ENCODE measurements around the gene SAMD4B. TPM values are rescaled to one million over a fixed set of nuclear protein-coding genes. Genes with fewer than 3 reads are reported as not detected.
"Not testable (repeated sequence)": the region's sequence is repeated elsewhere in the genome, so short reads cannot be mapped to it uniquely, and the experiment has no call there.

Gene SAMD4B
- total RNA-seq, 1 experiment from 2014 or later: 135 TPM

DNA sequence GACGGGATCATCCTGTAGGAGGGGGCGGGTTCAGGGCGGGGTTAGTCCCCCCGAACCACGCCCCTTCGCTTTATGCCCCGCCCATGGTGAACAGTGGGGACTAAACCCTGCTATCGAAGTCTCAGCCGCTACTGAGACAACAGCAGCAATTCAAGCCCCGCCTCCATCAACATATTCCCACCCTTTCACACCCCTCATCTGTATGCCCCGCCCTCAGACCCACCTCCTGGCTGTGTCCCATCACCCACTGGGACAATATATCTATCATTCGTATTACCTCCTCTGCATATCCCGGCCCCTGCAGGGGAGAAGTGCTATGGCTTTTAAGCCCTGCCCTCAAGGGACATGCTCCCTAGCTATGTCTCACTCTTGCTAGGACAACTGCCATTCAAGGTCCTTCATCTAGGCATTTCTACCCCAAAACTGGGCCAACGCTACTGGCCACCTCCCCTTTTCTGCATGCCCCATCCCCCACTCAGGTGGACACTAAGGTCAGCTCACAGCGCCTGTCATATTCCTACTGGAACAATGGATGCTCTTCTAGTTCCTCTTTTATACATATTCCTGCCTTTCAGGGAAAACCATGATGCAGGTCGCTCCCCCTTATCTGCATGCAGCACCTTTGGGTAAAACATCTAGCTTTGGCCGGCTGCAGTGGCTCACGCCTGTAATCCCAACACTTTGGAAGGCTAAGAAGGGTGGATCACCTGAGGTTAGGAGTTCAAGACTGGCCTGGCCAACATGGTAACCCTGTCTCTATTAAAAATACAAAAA is 33.5 kb upstream of the SAMD4B start:
- Mint-ChIP-seq H3K27ac (no peak overlapping the region; a peak in 1 of 7 replicates), H3K4me3 (peak overlapping the region; percentile 66 to 79)

GRCh38 chr19:39309305-39309670 is 32.9 kb upstream of the SAMD4B start:
- H2BK5ac ChIP-seq (ENCODE audit: insufficient read length, low read length); H3T11ph ChIP-seq (ENCODE audit: low read length); H4K8ac ChIP-seq (replicated peaks; ENCODE audit: insufficient read length, low read depth, low read length); H3K9me3 Mint-ChIP-seq; H2BK120ac ChIP-seq (ENCODE audit: low read depth, low read length, poor library complexity, severe bottlenecking); H2BK20ac ChIP-seq (ENCODE audit: low read depth, low read length, poor library complexity, severe bottlenecking); H2AFZ ChIP-seq (ENCODE audit: low read length); H2AK5ac ChIP-seq (ENCODE audit: insufficient read length, low read length); H3K4me3 Mint-ChIP-seq; H3K79me1 ChIP-seq (ENCODE audit: insufficient read depth, low read depth, low read length, poor library complexity, severe bottlenecking); H3K4me2 ChIP-seq (ENCODE audit: insufficient read depth, insufficient read length, low read length); H3K9ac ChIP-seq (ENCODE audit: extremely low read depth, insufficient read length, low read length); H3K4me1 ChIP-seq (ENCODE audit: insufficient read depth, low read length); H3K56ac ChIP-seq (ENCODE audit: insufficient read length, low read depth, low read length); H2BK15ac ChIP-seq (ENCODE audit: low read depth, low read length); H3K27me3 ChIP-seq (ENCODE audit: insufficient read depth, low read length); H3K27ac Mint-ChIP-seq; H4K20me1 ChIP-seq (ENCODE audit: control insufficient read depth, insufficient read depth, insufficient read length); H4K5ac ChIP-seq (ENCODE audit: insufficient read length, low read depth, low read length); DNase-seq; H3K23ac ChIP-seq (ENCODE audit: insufficient read length, low read depth, low read length); H3K14ac ChIP-seq (ENCODE audit: insufficient read depth, low read length); H3K18ac ChIP-seq (ENCODE audit: insufficient read length, low read depth, low read length); H2BK12ac ChIP-seq (ENCODE audit: insufficient read length, low read depth, low read length); H3K9me3 ChIP-seq (ENCODE audit: control insufficient read depth, low read depth, low read length); H3K4ac ChIP-seq (ENCODE audit: low read depth, low read length); H3K27ac ChIP-seq (ENCODE audit: insufficient read length, low read depth, low read length); H3K79me2 ChIP-seq (ENCODE audit: insufficient read depth, low read length); H4K91ac ChIP-seq (ENCODE audit: insufficient read length, low read depth, low read length): not testable (repeated sequence)
- WGBS (ENCODE audit: extremely low coverage, insufficient read length, low lambda C conversion rate): no CpG with 5 or more reads among the region's 7 CpGs
- H3K23me2 ChIP-seq (ENCODE audit: insufficient read length, low read depth, low read length, poor library complexity, severe bottlenecking): peaks cover 16% of the 10 kb centered on the region
- peaks cover 7 to 23% (median 7%) of the 10 kb centered on the region in 3 experiments; a peak in 6 of 7 replicates for H3K36me3 Mint-ChIP-seq (ENCODE audit: insufficient read depth in 1 of 3, low read depth in 3 of 3)
- peaks cover 45% of the 10 kb centered on the region for H3K27me3 Mint-ChIP-seq (ENCODE audit: low read depth)
- peaks cover 22 to 54% of the 10 kb centered on the region in 2 experiments for H3K4me1 Mint-ChIP-seq

More for the DNA sequence above, 33.5 kb upstream of the SAMD4B start:
- no peak overlapping the region for H3T11ph ChIP-seq (ENCODE audit: low read length)
- peaks cover 7 to 22% (median 7%) of the 10 kb centered on the region in 3 experiments; a peak in 6 of 7 replicates for H3K36me3 Mint-ChIP-seq (ENCODE audit: insufficient read depth in 1 of 3, low read depth in 3 of 3)
- H3K4ac ChIP-seq (ENCODE audit: low read depth, low read length): no peak overlapping the region
- DNase-seq: peak; percentile 96
- H3K9me3 ChIP-seq (ENCODE audit: control insufficient read depth, low read depth, low read length): no peaks in the 10 kb centered on the region
- no peak overlapping the region for H3K18ac ChIP-seq (ENCODE audit: insufficient read length, low read depth, low read length)
- no peak overlapping the region for H2BK15ac ChIP-seq (ENCODE audit: low read depth, low read length)
- H4K8ac ChIP-seq (replicated peaks; ENCODE audit: insufficient read length, low read depth, low read length): no peak overlapping the region
- no peak overlapping the region for H3K27ac ChIP-seq (ENCODE audit: insufficient read length, low read depth, low read length)
- H3K56ac ChIP-seq (ENCODE audit: insufficient read length, low read depth, low read length): no peak overlapping the region
- no peak overlapping the region for H4K91ac ChIP-seq (ENCODE audit: insufficient read length, low read depth, low read length)
- H3K23me2 ChIP-seq (ENCODE audit: insufficient read length, low read depth, low read length, poor library complexity, severe bottlenecking): peaks cover 16% of the 10 kb centered on the region
- H2BK20ac ChIP-seq (ENCODE audit: low read depth, low read length, poor library complexity, severe bottlenecking): no peak overlapping the region
- peaks cover 50% of the 10 kb centered on the region for H3K27me3 Mint-ChIP-seq (ENCODE audit: low read depth)
- no peak for TF ChIP-seq CTCF (conservative IDR thresholded peaks at IDR 0.05)
- no peak overlapping the region for H2BK120ac ChIP-seq (ENCODE audit: low read depth, low read length, poor library complexity, severe bottlenecking)
- H3K9ac ChIP-seq (ENCODE audit: extremely low read depth, insufficient read length, low read length): no peak overlapping the region
- no peaks in the 10 kb centered on the region for H3K9me3 Mint-ChIP-seq
- peaks cover 22 to 57% of the 10 kb centered on the region in 2 experiments for H3K4me1 Mint-ChIP-seq
- no peak overlapping the region for H2AFZ ChIP-seq (ENCODE audit: low read length)
- H3K14ac ChIP-seq (ENCODE audit: insufficient read depth, low read length): no peak overlapping the region
- H2BK12ac ChIP-seq (ENCODE audit: insufficient read length, low read depth, low read length): no peak overlapping the region
- no peaks in the 10 kb centered on the region; the same call in 1 of the 2 replicates for H3K27me3 ChIP-seq (ENCODE audit: insufficient read depth, low read length)
- no peaks in the 10 kb centered on the region for H3K79me2 ChIP-seq (ENCODE audit: insufficient read depth, low read length)
- H2AK5ac ChIP-seq (ENCODE audit: insufficient read length, low read length): no peak overlapping the region
- no peak overlapping the region for H3K23ac ChIP-seq (ENCODE audit: insufficient read length, low read depth, low read length)
- no CpG with 5 or more reads among the region's 18 CpGs for WGBS (ENCODE audit: extremely low coverage, insufficient read length, low lambda C conversion rate)
- no peaks in the 10 kb centered on the region for H3K79me1 ChIP-seq (ENCODE audit: insufficient read depth, low read depth, low read length, poor library complexity, severe bottlenecking)
- H3K4me1 ChIP-seq (ENCODE audit: insufficient read depth, low read length): peaks cover 3% of the 10 kb centered on the region; the same call in 1 of the 2 replicates
- H4K5ac ChIP-seq (ENCODE audit: insufficient read length, low read depth, low read length): no peak overlapping the region
- H3K4me2 ChIP-seq (ENCODE audit: insufficient read depth, insufficient read length, low read length): peak overlapping the region; percentile 44
- no peak overlapping the region for H2BK5ac ChIP-seq (ENCODE audit: insufficient read length, low read length)
- H4K20me1 ChIP-seq (ENCODE audit: control insufficient read depth, insufficient read depth, insufficient read length): no peaks in the 10 kb centered on the region
